PFSK-1 (cell line): ENCODE measurements around the gene MIEN1.

Experiments used
- REST ChIP-seq, 2 experiments: IDR thresholded peaks; 2 replicates each; pipeline versions ENCODE4 v1.6.1 to v1.8.0; 2011 to 2012; ENCODE audit warnings: low read depth in 2 of 2, low read length in 2 of 2, control low read depth in 1 of 2, inconsistent platforms in 1 of 2, mild to moderate bottlenecking in 1 of 2, moderate library complexity in 1 of 2; ENCODE audit not compliant: insufficient read depth in 1 of 2
- TAF1 ChIP-seq: IDR thresholded peaks from 2 replicates; pipeline ENCODE4 v1.6.1; 2012; ENCODE audit warnings: low read length, control low read depth, borderline replicate concordance; ENCODE audit not compliant: insufficient read depth

GRCh38 chr17:39742856-39743436 is 12.6 kb upstream of the MIEN1 start:
- TF ChIP-seq TAF1: no peak
- no peak for TF ChIP-seq REST (IDR thresholded peaks at IDR 0.05; ENCODE audit: insufficient read depth in 1 of 2, low read depth in 2 of 2, low read length in 2 of 2)
